Right lobe of liver (tissue), 6 donors: Measurements from ENCODE around the gene PADI3. TPM values are rescaled to one million over a fixed set of nuclear protein-coding genes. Genes with fewer than 3 reads are reported as not detected.

Experiments used
- ATAC-seq, 4 donors: fragments of 200-7000 bp; cut with Tn5 transposase; one replicate each; pipeline ENCODE4 v1.9.1; 2020; ENCODE audit warnings: mild to moderate bottlenecking in 4 of 4, moderate library complexity in 4 of 4
- DNase-seq, 3 donors: peaks; one replicate each; pipeline ENCODE4 v3.0.0-alpha.2; 2020
- H3K27ac ChIP-seq, 3 donors: fragments of 200-600 bp; one replicate each; pipeline ENCODE4 v1.8.0; 2022
- H3K27me3 ChIP-seq, 2 donors: fragments of 200-600 bp; one replicate each; pipeline ENCODE4 v1.8.0; 2022
- H3K36me3 ChIP-seq, 4 donors: fragments of 200-600 bp; sonication (generic) in 1 of 4; one replicate each; pipeline versions ENCODE4 v1.5.1 to v1.8.0; 2017 to 2022; ENCODE audit warnings: control low read depth in 1 of 4
- H3K4me1 ChIP-seq, 4 donors: fragments of 200-600 bp; sonication (generic) in 1 of 4; one replicate each; pipeline versions ENCODE4 v1.5.1 to v1.8.0; 2017 to 2022; ENCODE audit warnings: control low read depth in 1 of 4
- H3K4me3 ChIP-seq, 3 donors: fragments of 200-600 bp; one replicate each; pipeline ENCODE4 v1.8.0; 2022
- H3K9me3 ChIP-seq, 4 donors: fragments of 200-600 bp; sonication (generic) in 1 of 4; one replicate each; pipeline versions ENCODE4 v1.5.1 to v1.8.0; 2017 to 2022; ENCODE audit warnings: control low read depth in 1 of 4
- CTCF ChIP-seq, 4 donors: fragments of 200-600 bp in 3 of 4; fragments of 450-650 bp in 1 of 4; IDR thresholded peaks; one replicate each; pipeline versions ENCODE4 v1.5.1 to v1.8.0; 2016 to 2022; ENCODE audit warnings: antibody characterized with exemption in 4 of 4, mild to moderate bottlenecking in 2 of 4
- POLR2A ChIP-seq: fragments of 450-650 bp; IDR thresholded peaks from one replicate; pipeline ENCODE4 v1.6.1; 2017; ENCODE audit warnings: antibody characterized with exemption, mild to moderate bottlenecking
- WGBS: methylation state at CpG from one replicate; pipeline ENCODE4 v1.1.6; 2018; ENCODE audit warnings: low coverage, low lambda C conversion rate; ENCODE audit not compliant: insufficient coverage; ENCODE audit errors: missing lambda C conversion rate; 5-methylcytosine and 5-hydroxymethylcytosine counted together
- intact Hi-C, 2 donors: fragments of 100-400 bp; cut with DNase I; formaldehyde crosslinking; loops; one replicate each; pipeline versions ENCODE4 v1.11.2 to v1.14.1; 2022
- total RNA-seq, 6 experiments: library from RNA; depleted of rRNA in 2 of 6; stranded (reverse); fragments of >200 nt in 2 of 6; fragmentation: NEBNext Ultra II Directional in 3 of 6; extraction: Animal tissue kit (Norgen Biotek cat#: 25700) in 3 of 6; gene quantifications; one replicate each; pipeline versions ENCODE4 v1.1.0 to v1.2.4, GENCODE V29; 2016 to 2023
- donor health status: DM: no; HTN: yes; CAD: no.
- donor health status: DM: no; HTN: no; CAD: no.
- donor health status: DM: no; HTN: no; CAD: no.
- donor health status: DM: no; HTN: yes; CAD: no.
- donor health status: DM: no; HTN: yes; CAD: no.

Gene PADI3
- total RNA-seq, 6 experiments from 2014 or later, result not detected

- DNase-seq, result no peak
Observed at GRCh38 chr1:17229379-17229778, 19.5 kb upstream of the PADI3 start.

GRCh38 chr1:17230106-17230505 is 18.8 kb upstream of the PADI3 start:
- WGBS, result 82% methylated on average over 2 of the region's 10 CpGs
- Histone ChIP-seq H3K36me3 (no peaks in the 10 kb centered on the region), H3K27me3 (no peaks in the 10 kb centered on the region), H3K9me3 (no peaks in the 10 kb centered on the region), H3K4me3 (no peak overlapping the region), H3K4me1 (no peaks in the 10 kb centered on the region), H3K27ac (no peak overlapping the region)
- intact Hi-C loops, result loop anchor here in 1 of 2 donors (5.0 kb wide), 1 partner anchor 98 kb away; no protein-coding TSS in a partner anchor
- TF ChIP-seq CTCF (IDR thresholded peaks at IDR 0.05) (no peak), POLR2A (no peak)
- ATAC-seq (no peak), DNase-seq (no peak)

More at GRCh38 chr1:17229379-17229778, 19.5 kb upstream of the PADI3 start:
- WGBS, result 45% methylated on average over 3 of the region's 6 CpGs
- TF ChIP-seq POLR2A (no peak), CTCF (IDR thresholded peaks at IDR 0.05) (no peak)
- Histone ChIP-seq H3K4me3 (no peak overlapping the region), H3K4me1 (no peaks in the 10 kb centered on the region), H3K27me3 (no peaks in the 10 kb centered on the region), H3K36me3 (no peaks in the 10 kb centered on the region), H3K27ac (no peak overlapping the region), H3K9me3 (no peaks in the 10 kb centered on the region)
- ATAC-seq, result no peak
- intact Hi-C loops, result loop anchor here in 1 of 2 donors (5.0 kb wide), 1 partner anchor 102 kb away; no protein-coding TSS in a partner anchor

GRCh38 chr1:17230671-17231310 is 18.1 kb upstream of the PADI3 start:
- Histone ChIP-seq H3K27ac (no peak overlapping the region), H3K4me1 (no peaks in the 10 kb centered on the region), H3K4me3 (no peak overlapping the region), H3K9me3 (no peaks in the 10 kb centered on the region), H3K36me3 (no peaks in the 10 kb centered on the region), H3K27me3 (no peaks in the 10 kb centered on the region)
- ATAC-seq (no peak), DNase-seq (no peak)
- TF ChIP-seq POLR2A (no peak), CTCF (IDR thresholded peaks at IDR 0.05) (no peak)
- WGBS, result 71% methylated on average over 7 of the region's 8 CpGs
- intact Hi-C loops, result loop anchor here in 1 of 2 donors (5.0 kb wide), 1 partner anchor 98 kb away; no protein-coding TSS in a partner anchor

- 59% methylated on average over 7 of the region's 22 CpGs for WGBS
- H3K4me3 ChIP-seq, result no peak overlapping the region
- no peaks in the 10 kb centered on the region for H3K9me3 ChIP-seq
- TF ChIP-seq POLR2A (no peak), CTCF (IDR thresholded peaks at IDR 0.05) (no peak)
- ATAC-seq (peak in 1 of 4 donors; percentile 1), DNase-seq (no peak)
- H3K36me3 ChIP-seq, result no peaks in the 10 kb centered on the region
- H3K27me3 ChIP-seq, result no peaks in the 10 kb centered on the region
- H3K4me1 ChIP-seq, result peaks cover 0 to 5% (median 0%) of the 10 kb centered on the region in 4 donors
- H3K27ac ChIP-seq, result no peak overlapping the region
- intact Hi-C loops, result loop anchor here in 1 of 2 donors (5.0 kb wide), 1 partner anchor 101 kb away; no protein-coding TSS in a partner anchor
Observed at GRCh38 chr1:17232759-17233661, 15.9 kb upstream of the PADI3 start.
